Right hindlimb (tissue), 1 donor: Measurements from ENCODE around the gene MKI67.

Experiments used
- DNase-seq: peaks from one replicate; pipeline ENCODE4 v3.0.0-alpha.2; 2018

Gene MKI67

DNA sequence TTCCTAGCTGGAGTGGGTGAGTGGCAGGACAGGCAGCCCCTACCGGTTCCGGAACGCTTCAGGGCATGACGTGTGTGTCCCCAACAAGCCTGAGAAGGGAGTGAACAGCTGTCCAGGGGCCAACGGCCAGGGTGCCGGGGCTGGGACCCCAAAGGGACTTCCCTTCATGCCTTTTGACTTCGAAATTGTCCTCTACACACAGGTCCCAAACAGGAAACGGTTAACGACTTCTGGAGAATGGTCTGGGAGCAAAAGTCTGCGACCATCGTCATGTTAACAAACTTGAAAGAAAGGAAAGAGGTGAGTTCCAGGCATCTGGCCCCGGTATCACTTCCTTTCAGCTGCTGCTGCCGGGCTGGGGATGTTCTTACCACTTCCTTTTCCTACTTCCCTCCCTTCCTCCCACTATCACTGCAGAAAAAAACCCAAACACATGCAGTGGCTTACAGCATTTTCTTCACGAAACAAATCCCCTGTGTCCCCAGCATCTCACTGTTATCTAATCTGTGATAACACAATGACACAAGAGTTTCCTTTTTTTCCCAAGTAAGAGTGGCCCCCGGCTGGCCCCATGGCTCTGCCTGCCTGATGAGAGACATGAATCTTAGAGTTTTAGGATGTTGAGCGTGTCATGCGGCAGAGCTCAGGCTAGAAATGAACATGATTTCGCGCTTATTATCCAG is 63.2 kb downstream of the MKI67 start:
- no peak for DNase-seq

DNA sequence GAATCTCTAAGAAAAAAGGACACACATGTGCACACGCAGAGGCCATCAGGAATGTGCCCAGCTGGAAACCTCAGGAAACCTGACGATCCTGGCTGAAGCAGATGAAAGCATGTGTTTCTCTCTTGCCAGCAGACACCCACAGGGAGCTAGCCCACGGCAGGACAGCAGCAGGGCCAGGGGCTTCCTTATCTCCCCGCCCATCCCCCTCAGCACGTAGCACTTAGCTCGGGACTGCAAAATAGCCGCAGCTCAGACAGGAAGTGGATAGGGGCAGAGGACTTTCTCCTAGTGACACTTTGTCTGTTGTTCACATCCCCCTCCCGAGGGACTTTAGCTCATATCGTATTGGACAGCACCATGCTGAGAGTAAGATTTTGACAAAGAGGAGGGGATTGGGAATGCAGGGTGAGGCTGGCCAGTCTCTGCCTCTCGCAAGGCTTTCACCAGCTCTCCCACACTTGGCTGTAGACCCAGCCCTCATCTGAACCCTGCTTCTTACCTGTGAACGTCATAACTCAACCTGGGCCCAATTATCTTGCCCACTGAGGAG is 63.8 kb downstream of the MKI67 start:
- DNase-seq: no peak

DNA sequence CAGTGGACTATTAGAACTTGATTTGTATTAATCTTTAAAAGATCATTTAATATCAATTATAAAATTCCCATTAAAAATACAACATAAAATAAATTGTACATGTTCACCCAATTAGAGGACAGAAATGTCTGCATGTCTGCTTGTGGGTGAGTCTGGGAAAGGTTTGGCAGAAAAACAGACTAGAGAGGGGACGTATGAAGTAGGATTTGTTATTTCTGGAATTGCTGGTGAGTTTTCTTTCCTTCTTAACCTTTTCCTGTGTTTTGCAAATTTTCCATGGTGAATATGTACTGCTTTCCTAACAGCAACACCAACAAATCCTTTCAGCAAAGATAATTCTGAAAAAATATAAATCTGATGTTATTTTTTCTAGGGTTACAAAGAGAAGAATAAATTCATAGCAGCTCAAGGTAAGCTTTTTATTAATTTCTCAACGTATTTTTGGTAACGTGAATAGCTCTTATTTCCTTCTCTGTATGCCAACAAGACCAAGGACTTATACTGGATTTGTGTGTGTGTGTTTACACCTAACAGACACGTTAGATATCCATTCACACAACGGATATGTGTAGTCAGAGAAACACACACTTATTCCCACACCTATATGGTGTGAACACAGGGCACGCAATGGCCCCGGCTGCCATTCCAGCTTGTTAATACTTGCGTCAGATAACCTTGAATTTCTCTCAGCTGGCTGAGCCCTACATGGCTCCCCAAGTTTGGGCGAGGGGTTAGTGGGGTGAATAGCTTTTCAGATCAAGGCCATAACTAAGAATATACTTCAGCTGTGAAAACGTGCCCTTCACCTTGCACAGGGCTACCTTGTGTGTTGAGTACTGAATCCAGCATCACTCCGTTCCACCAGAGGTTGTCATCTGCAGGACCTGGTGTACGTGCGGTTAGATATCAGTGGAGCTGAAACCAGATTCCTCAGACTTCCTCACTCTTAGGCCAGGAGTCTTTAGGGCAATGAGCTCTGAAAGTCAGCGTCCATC is 64.6 kb downstream of the MKI67 start:
- DNase-seq: no peak

DNA sequence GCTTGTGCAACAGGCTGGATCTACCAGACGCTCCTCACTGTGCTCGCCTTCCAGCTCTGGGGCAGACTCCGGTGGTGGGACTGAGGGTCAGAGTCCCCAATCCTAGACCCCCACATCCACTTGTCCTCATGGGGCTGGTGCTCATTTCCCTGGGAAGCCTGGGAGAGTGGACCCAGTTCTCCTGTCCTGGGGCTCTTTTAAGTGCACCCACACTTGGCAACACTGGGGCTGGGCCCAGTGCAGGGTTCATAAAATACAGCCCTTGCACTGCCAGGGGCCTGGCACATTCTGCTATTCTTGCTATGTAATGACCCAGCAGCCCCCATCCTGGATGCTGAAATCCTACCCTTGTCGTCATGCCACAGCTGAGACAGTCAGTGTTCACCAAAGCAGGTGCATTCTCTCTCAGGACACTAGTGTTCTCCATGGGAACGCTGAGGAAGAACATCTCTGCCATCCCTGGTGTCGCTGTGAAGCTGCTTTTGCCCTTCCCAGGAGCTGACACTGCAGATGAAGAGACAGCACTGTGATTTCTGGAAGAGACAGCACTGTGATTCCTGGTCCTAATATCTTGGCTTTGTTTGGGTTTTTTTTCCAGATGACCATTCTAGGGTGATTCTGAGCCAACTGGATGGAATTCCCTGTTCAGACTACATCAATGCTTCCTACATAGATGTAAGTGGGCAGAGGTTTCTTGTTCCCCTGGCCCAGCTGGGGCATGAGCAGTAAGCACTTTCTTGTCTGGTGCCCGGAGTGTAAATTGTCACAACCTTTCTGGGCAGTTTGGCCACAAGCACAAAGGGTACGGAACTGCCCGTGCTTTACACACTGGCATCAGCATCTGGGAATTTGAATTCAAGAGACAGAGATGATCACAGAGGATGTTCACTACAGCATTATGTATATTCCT is 65.6 kb downstream of the MKI67 start:
- no peak for DNase-seq

DNA sequence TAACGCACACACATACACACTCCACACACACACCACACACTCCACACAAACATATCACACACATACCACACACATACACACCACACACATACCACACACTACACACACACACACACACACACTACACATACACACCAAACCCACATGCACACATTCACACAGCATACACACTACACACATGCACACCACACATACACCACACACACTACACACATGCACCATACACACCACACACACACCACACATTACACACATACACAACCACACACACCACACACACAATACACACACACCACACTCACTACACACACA is 66.3 kb downstream of the MKI67 start:
- no peak for DNase-seq

DNA sequence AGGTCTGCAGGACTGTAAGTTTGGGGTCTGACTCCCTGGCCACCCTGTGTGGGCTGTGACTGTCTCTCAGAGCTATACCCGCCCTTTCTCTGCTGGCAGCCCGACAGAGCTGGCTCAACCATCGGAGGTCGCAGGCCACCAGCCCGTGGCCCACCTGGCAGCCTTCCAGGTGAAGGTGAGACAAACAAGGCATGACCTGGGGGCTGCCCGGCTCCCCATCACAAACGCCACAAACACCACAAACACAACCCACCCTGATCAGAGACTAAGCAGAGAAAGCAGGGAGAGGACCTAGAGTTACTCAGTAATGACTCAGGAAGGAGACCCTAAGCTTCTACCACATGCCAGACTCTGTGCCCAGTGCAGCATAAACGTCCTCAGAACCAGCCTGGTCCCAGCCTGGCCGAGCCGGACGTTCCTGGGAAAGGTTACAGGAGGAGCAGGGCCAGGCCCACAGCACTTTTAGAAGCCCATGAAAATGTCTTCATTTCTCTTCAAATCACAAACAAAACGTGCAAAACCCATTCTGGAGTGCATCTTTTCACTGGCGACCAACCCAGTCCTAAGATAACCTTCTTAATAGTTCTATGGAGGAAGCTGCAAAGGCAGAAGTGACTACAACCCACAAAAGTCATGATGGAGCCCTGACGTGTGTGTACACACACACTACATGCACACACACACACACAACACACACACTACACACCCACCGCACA is 66.8 kb downstream of the MKI67 start:
- DNase-seq: no peak

DNA sequence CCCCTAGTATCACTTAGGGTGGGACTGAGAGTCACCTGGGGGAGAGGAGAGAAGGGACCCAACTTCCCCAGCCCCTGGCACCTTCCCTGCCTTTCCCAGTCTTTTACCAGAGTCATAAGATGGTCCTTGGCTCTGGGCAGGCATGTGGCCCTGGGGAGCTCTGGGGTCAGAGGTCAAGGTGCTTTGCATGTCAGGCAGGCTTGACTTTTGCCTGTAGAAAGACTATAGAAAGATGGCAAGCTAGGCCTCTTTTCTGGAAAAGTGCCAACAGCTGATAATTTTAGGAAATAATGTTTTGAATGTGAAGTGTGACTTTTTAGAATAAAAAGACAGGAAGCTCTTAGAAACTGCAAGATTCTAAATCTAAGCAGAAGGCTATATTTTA is 67.5 kb downstream of the MKI67 start:
- DNase-seq: no peak

DNA sequence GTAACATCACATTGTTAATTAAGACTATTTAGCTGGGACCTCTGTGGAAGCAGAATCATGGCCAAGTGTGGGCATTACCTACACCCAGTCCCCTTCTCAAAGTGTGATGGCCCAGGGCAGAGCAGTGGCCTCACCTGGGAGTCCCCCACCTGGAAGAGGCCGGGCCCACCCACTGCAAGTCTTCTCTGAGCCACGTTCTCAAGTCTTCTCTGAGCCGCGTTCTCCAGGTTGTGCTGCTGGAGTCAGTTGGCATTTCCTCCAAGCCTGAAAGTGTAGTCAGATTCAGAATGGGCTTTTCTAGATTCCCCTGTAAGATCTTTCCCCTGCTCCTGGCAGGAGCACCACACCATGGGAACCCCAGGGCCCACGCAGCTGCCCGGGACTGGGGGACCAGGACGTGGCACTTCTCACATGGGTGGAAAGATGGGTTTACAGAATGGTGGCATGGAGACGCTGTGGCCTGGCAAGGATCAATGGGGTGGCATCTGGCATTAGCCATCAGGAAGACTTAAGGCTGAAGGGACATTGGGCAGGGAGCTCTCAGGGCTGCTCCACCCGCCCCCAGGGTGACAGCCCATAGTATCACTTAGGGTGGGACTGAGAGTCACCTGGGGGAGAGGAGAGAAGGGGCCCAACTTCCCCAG is 68.0 kb downstream of the MKI67 start:
- no peak for DNase-seq

DNA sequence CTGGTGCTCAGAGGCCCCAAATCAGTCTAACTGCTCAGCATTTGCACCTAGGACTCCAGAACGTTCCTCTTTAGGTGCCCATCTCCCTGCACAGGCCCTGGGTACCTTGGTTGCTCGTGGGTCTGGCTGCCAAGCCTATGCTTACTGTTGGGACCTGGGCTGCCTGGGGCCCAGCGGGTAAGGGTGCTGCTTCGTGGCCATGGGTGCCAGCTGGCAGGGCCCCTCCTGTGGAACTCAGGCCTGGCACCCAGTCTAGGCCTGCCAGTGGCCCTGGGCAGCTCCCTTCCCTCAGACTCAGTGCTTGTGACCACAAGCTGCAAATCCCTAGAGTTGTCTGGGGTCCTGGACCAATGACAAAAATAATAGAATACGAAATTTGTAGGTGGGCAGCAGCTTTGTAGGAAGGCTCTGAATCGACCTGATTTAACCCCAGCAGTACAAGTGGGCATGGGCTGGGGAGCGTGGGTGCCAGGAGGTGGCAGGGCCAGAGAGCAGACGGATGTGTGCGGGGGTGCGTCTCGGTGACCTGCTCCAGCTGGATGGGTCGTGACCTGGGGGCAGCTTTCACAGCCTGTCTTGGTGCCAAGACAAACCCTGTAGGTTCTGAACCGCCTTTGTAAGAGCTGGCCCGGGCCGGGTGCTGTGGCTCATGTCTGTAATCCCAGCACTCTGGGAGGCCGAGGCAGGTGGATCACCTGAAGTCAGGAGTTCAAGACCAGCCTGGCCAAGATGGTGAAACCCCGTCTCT is 69.7 kb downstream of the MKI67 start:
- DNase-seq: no peak

DNA sequence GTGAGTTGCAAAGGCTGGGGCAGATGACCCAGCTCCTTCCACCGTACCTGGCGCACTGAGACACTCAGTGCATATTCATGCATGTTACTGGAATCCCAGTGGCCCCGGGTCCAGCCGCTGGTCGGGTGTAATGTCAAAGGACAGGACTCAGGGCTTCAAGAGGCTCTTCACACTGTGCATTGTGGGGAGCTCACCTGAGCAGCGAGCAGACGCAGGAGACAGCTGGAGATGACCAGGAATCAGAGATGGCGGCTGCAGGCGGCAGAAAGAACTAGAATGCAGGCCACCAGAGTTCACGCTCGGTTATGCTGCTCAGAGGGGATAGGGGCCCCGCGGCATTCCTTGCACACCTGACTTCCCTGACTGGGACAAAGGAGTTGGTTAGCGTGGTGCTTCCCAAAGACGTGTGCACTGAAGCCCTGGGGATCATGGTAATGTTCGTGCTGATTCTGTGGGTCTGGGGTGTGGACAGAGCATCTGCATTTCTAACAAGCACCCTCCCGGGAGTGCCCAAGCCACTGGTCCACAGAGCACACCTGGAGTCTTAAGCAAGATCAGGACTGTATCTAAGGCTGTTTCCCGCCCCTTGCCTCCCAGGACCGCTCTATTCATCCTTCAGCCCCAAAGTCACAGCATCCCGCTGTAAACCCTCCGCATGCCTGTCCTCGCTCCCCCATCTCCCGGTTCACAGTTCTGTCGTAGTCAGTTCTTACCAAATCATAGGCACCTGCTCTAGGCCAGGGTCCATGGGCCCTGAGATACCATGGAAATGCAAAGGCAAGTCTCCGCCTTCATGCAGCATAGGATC is 71.0 kb downstream of the MKI67 start:
- no peak for DNase-seq

DNA sequence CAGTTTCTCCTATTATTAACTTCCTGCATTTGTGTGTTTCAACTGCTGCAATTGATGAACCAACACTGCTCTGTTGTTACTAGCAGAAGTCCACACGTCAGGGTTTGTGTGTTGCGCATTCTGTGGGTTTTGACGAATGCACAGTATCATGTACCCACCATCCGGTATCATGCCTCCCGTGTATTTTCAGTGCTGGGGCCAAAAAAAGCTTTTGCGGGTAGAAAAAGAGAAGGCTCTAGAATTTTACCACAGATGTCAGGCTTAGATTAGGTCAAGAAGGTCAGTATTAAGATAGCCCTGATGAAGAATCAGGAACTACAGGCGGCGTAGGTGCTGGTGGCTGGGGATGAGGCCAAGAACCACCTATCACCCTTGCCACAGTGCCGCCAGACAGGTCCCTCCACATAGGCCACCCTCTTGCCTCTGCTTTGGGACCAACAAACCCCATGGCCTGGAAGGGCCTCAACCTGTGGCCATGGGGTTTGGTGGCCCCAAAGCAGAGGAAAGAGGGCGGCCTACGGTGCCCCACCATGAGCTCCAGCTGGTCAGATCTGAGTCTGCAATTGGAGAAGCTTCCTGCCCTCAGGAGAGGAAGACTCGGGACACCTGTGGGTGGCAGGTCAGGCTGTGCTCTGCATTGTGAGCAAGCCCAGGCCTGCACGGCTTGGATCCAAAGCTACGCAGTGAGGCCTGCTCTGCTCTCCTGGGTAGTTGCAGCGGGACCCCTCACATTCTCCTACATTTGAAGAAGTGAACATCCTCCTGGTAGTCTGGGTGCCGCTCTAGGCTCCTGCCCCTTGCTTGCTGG is 71.9 kb downstream of the MKI67 start:
- DNase-seq: no peak

DNA sequence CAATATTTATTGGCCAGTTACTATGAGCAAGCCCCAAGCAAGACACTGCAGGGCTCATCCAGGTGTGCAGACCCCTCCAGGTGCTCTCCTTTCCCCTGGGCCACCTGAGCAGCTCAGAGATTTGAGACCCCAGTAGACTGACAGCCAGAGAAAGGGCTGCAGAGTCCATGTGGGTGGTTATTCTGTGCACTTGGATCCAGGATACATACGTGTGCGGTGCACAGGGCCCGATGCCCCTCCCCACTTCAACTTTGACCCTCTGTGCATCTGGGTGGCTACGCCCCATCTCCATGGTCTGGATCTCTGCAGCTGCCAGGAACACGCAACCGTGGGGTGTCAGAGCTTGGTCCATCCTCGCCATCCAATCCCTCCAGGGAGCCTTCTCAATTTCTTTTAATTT is 72.9 kb downstream of the MKI67 start:
- no peak for DNase-seq

DNA sequence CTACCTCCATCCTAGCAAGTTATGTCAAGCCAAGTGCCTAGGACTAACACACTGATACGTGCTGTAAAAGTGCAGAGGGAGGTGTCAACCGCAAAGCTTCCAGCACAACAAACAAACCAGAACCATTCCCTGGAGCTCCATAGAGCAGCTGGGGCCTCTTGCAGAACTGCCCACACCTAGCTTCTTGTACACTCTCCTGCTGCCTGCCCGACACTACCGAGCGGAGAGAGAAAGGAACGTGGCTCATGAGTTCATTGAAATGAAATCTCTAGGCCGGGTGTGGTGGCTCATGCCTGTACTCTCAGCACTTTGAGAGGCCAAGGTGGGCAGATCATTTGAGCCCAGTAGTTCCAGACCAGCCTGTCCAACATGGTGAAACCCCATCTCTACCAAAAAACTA is 73.5 kb downstream of the MKI67 start:
- no peak for DNase-seq

DNA sequence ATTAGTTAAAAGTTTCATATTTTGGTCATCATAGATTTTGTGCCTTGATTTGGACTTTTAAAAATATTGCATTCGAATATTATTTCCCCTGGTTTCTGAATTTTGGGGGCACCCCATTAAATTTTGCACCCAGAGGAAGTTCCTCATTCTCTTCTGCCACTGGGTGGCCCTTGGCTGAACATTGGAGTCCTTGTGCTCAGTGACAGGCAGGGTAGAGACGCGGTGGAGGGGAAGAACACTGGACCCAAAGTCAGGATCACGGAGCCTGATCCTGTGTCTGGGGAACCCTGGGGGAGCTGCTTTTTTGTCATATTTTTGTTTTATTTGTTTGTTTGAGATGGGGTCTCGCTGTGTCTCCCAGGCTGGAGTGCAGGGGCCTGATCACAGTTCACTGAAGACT is 74.7 kb downstream of the MKI67 start:
- no peak for DNase-seq

DNA sequence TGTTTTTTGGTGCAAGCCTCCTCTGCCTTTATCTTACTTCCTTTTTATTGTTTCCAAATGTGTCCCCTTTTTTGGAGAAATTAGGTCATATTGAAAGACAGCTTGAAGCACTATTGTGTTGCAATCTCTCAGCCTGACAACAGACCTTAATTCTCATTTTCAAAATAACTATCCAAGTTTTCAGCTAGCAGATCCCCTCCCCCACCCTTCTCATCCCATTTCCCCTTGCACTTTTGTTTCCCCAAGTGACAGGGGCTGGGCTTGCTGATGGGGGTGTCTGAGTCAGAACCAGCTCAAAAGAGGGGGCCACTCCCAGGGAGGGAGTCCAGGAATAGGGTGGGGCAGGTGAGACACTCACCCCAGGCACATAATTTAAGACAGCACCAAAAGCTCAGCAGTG is 75.3 kb downstream of the MKI67 start:
- no peak for DNase-seq

DNA sequence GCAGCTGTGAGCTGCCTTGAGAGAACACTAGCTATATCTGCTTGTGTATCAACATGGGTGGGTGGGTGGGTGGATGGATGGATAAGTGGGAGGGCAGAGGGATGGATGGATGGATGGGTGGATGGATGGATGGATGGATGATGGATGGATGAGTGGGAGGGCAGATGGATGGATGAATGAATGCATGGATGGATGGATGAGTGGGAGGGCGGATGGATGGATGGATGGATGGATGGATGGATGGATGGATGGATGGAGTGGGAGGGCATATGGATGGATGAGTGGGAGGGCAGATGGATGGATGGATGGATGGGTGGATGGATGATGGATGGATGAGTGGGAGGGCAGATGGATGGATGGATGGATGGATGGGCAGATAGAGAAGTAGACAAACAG is 76.1 kb downstream of the MKI67 start:
- DNase-seq: no peak

DNA sequence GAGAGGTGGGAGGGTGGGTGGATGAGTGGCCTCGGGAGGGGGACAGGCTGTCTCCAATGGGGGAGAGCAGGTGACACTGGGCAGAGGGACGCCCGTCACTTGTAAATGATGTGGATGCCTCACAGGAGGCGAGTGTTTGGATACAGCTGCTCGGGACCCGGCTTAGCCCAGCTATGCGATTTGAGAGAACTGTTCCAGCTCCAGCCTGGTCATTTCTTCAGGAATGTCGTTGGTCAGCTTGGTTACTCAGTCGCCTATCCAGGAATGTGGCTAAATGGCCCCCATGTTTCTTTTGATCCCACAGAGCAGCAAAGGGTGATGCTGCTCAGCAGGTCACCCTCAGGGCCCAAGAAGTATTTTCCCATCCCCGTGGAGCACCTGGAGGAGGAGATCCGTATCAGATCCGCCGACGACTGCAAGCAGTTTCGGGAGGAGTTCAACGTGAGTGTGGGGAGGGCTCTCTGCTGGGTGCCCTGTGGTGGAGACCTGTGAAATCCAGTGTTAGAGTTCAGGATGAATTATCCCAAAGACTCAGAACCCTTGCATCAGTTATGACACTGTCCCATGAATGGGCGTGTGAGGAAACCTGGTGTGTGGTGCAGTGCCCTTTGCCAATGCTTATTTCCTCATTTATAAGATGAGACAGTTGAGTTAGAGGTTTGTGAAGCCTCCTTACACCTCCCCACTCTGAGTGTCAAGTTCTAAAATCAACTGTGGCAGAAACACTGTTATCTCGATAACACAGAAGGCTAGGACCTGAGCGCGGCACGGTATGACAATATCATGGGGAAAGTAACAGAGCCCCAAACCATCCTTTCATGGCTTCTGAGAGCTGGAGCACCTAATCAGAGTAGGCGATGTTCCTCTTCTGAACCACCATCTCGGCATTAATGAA is 76.8 kb downstream of the MKI67 start:
- no peak for DNase-seq

DNA sequence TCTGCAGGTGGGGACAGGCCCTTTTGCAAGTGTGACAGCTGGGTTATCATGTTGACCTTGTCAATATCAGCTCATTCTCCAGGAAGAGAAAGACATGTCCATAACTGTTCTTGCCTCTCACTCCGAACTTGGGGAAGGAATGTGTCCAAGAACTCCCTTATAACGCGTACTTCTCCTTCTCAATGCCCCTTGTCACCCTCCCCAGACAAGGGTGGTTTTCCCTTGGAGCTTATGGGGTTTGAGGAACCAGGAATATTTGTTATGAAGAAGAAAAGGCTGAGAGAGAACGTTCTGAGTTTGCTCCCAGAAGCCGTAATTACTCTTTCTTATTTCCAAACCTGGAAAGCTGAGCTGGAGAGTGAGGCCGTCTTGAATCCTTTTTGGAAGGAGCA is 77.4 kb downstream of the MKI67 start:
- no peak for DNase-seq
